HL-60/S4 treated with retinoic acid at 250 ng/mL for 4 days and 3 days (cell line): ENCODE data around the gene CBX1.
"Not testable (repeated sequence)": the region's sequence is repeated elsewhere in the genome, so short reads cannot be mapped to it uniquely, and the experiment has no call there.

Source experiments
- in situ Hi-C: fragments of 300-500 bp; cut with MboI; formaldehyde crosslinking; loops from 2 replicates; pipeline ENCODE4 v1.7.0; 2022; ENCODE audit warnings: low sequenced_read_pairs

CBX1 gene

DNA sequence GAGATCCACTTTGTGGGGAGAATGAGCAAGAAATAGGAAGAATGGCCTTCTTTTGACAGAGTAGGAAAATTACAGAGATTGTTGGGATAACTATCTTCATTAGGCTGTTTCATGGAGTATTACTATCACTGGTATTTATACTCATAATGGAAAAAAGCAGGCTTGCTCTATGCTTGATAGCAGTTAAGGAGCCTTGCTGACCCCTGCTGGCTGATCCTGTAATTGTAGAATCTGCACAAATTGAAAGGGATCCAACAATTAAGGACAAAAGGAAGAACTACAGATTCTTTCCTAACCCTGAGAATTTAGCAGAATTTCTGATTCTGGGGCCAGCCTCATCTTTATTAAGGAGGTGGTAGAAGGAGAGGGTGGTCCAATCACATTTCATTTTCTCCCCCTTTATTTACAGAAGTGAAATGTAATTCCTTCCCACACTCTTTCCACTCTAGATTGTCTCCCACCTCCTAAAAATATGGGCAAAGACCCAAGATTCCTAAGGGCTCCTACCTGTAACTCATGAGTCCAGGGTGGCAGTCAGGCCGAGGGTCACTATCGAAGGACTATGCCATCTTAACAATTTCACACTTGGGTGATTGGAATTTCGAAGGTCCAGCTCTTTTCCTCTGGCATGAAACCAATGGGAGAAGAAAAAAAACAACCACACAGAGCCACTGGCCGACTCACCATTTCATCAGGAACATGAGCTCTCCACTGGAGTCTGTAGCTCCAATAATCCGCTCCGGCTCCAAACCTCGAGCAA, 26.8 kb downstream of the CBX1 start:
- in situ Hi-C loops = no loop called here

DNA sequence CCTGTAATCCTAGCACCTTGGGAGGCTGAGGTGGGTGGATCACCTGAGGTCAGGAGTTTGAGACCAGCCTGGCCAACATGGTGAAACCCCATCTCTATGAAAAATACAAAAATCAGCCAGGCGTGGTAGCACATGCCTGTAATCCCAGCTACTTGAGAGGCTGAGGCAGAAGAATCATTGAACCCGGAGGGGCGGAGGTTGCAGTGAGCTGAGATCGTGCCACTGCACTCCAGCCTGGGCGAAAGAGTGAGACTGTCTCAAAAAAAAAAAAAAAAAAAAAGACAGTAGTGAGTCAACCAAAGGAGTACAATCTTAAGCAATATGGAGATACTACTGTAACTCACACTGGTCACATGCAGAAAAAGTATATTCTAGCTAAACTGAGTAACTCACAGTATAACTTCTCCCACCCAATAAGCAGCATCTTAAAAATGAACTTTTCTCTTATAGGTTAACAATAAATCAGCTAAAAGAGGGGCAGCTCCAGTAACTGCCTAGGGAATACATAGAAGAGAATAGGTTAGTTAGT, 27.6 kb downstream of the CBX1 start:
- in situ Hi-C loops = not testable (repeated sequence)

DNA sequence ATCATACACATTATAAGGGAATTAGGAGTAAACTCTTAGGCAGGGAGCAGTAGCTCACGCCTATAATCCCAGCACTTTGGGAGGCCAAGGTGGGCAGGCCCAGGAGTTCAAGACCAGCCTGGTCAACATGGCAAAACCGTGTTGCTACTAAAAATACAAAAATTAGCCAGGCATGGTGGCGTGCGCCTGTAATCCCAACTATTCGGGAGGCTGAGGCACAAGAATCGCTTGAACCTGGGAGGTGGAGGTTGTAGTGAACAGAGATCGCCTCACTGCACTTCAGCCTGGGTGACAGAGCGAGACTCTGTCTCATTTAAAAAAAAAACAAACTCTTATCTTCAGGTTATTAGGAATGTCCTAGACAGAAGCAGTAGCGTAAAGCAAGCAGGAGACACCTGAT, 28.5 kb downstream of the CBX1 start:
- in situ Hi-C loops = not testable (repeated sequence)

GRCh38 chr17:48071654-48072053, 29.6 kb downstream of the CBX1 start:
- in situ Hi-C loops = no loop called here

GRCh38 chr17:48070195-48070594, 31.1 kb downstream of the CBX1 start:
- in situ Hi-C loops = no loop called here

DNA sequence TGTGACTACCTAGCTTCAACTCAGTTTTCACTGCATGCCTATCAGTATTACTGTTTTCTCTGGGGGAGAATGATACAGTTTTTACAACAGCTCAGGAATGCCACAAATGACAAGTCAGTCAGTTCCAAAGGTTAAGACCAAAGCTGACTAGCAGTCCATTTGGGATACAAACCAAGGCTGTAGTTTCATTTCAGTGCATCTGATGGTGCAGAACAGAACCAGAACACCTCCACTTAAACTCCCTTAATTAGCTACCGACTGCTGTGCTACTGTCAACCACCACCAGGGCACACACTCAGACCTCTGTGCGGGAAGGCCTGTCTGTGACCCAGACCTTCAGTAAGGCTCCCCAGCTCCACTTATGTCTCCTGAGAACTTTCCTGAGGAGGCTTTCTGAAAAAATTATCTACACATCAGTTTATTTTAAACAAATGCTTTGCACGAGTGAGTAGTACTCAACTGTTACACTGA, 32.8 kb downstream of the CBX1 start:
- in situ Hi-C loops = no loop called here

GRCh38 chr17:48067808-48068207, 33.5 kb downstream of the CBX1 start:
- in situ Hi-C loops = not testable (repeated sequence)

GRCh38 chr17:48067245-48067644, 34.0 kb downstream of the CBX1 start:
- in situ Hi-C loops = no loop called here

DNA sequence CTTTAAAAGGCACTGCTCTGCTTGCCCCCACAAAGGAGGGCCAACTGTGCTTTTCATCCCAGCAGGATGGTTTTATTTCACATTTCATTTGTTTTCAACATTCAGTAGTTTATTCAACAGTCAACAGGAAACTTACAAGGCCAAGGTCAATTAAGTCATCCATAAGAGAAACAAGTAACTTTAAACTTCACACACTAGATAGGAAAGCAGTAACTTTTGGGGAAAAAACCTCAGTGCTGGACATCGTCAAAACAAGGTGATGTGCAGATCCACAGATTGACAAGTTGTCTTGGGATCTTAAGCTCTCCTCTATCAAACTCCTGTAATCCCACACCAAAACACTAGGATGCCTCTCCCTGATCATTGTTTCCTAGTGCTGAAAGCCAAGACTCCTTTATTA, 34.6 kb downstream of the CBX1 start:
- in situ Hi-C loops = no loop called here

DNA sequence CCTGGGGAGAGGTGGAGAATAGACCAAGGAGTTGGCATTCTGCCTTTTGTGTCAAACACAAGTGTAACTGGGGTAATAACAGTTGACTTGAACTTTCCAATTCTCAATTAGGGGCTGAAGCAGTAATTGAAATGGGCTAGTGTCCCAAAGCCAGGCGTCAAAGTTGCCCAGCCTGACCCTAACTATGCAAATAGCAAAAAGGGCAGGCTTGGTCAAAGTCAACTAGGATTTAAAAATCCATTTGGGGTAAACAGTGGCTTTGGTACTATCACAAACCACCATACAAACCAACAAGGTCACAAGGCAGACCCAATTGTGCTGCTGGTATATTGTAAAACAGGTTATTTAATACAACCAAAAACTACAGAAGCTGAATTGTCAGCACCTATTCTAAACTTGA, 35.1 kb downstream of the CBX1 start:
- in situ Hi-C loops = no loop called here

DNA sequence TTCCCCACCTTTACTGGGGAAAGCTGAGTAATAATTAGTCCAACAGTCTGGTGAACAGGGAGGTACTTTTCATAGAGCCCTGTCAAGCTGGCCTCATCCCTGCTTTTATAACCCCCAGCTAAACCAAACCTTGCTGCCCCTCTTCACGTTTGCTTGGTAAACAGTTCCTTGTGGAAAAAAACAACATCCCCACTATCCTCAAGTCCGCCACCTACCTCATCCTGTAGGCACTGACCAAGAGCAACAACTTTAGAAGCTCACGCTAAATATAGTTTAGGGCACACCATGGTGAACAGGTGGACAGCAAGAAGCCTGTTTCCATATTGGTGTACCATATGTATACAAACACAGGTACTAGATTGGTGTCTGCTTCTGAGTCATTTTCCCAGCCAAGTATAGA, 36.6 kb downstream of the CBX1 start:
- in situ Hi-C loops = no loop called here

DNA sequence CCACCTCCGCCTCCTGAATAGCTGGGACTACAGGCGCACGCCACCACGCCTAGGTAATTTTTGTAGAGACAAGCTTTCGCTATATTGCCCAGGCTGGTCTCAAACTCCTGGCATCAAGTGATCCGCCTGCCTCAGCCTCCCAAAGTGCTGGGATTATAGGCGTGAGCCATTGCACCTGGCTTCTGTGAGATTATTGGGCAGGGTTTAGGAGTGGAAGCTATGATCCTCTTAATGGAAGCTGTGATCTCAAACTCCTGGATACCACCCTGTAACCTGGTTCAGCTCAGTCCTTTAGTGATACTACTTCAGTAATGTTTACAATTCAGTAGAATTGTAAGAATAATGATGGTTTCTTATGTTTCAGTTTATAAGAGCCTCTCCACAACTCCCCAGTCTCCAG, 39.0 kb downstream of the CBX1 start:
- in situ Hi-C loops = no loop called here

GRCh38 chr17:48060249-48060648, 41.0 kb downstream of the CBX1 start:
- in situ Hi-C loops = no loop called here

DNA sequence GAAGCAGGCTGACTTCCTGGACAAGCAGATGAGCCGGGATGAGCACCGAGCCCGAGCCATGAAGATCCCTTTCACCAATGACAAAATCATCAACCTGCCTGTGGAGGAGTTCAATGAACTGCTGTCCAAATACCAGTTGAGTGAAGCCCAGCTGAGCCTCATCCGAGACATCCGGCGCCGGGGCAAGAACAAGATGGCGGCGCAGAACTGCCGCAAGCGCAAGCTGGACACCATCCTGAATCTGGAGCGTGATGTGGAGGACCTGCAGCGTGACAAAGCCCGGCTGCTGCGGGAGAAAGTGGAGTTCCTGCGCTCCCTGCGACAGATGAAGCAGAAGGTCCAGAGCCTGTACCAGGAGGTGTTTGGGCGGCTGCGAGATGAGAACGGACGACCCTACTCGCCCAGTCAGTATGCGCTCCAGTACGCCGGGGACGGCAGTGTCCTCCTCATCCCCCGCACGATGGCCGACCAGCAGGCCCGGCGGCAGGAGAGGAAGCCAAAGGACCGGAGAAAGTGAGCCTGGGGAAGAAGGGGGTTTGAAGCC, 42.1 kb downstream of the CBX1 start:
- in situ Hi-C loops = no loop called here

- in situ Hi-C loops = no loop called here
Observed at GRCh38 chr17:48058393-48059124, 42.7 kb downstream of the CBX1 start.

- in situ Hi-C loops = no loop called here
Observed at GRCh38 chr17:48057626-48058025, 43.7 kb downstream of the CBX1 start.

- in situ Hi-C loops = no loop called here
Observed at GRCh38 chr17:48056879-48057278, 44.4 kb downstream of the CBX1 start.

GRCh38 chr17:48056246-48056745, 45.0 kb downstream of the CBX1 start:
- in situ Hi-C loops = no loop called here

DNA sequence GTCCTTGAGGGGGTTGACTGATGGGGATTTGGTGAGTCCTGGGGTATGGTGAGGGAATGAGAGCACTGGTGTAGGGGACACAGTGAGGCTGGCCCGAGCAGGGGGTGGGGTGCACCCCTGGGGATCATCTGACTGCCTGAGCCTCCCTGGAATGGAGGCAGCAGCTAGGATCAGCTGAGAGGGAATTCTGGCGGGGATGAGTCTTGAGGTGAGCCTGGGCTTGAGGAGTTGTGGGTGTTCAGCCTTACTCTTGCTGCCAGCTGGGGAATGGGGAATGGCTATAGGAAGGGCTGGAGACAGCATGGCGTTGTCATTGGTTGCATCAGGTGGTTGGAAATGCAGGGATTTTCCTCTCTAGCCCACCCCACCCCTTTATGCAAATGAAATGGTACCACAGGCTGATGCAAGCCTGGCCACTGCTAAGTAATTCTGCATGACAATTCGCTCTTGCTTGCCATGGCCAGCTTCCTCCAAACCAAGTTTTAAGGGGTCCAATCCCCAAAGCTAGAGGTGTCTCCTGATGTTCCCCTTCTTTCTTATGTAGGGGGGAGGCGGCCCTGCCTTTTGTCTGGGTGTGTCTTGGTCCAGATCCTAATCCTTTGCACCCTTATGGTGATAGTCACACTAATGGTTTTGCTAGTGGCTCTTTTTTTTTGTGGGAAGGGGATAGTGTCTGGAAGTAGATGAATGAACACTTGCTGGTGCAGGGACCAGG, 45.6 kb downstream of the CBX1 start:
- in situ Hi-C loops = no loop called here

DNA sequence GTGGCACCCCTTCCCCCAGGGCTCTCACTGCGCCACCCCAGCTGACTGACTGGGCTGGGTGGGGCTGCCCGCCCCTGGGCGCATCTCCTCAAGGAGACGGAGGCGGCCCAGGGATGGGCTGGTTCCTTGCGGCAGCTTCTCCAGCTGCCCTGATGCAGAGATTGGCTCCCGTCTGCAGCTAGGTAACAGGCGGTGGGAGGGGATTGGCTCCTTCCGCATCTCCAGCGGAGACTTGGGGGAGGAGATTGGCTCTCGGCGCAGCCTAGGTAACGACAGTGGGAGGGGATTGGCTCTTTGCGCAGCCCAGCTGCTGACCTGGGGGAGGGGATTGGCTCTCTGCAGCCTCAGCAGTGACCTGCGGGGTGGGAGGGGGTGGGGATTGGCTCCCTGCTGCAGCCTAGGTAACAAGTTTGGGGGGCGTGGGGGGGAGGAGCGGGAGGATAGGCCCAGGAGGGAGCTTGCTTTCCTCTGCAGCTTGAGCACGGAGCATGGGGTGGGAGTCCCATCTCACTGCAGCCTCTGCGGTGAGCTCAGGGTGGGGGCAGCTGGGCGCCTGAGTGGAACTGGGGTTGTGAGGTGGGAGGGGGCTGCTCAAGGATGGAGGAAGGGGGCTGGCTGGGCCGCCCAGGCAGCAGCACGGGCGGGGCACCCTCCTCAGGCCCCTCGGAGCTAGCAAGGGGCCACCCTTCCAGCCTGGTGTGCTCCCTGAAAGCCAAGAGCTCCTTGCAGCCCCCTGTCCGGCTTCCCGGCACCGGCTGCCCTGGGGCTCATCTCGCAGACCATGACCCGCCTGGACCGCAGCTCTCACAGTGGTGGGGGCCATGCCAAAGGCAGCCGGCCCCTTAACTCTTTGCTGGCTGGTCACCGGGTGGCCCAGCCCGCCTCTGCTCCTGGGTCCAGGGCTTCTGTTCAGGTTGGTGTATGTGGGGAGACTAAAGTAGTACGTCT, 46.8 kb downstream of the CBX1 start:
- in situ Hi-C loops = no loop called here
